Measurements from ENCODE around the gene P2RX4.

GRCh38 chr12:121205491-121205890 is 4.4 kb upstream of the P2RX4 start:
- TF ChIP-seq, protein P1, sequence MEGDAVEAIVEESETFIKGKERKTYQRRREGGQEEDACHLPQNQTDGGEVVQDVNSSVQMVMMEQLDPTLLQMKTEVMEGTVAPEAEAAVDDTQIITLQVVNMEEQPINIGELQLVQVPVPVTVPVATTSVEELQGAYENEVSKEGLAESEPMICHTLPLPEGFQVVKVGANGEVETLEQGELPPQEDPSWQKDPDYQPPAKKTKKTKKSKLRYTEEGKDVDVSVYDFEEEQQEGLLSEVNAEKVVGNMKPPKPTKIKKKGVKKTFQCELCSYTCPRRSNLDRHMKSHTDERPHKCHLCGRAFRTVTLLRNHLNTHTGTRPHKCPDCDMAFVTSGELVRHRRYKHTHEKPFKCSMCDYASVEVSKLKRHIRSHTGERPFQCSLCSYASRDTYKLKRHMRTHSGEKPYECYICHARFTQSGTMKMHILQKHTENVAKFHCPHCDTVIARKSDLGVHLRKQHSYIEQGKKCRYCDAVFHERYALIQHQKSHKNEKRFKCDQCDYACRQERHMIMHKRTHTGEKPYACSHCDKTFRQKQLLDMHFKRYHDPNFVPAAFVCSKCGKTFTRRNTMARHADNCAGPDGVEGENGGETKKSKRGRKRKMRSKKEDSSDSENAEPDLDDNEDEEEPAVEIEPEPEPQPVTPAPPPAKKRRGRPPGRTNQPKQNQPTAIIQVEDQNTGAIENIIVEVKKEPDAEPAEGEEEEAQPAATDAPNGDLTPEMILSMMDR (IDR thresholded peaks at IDR 0.05 in 2 of 3, conservative IDR thresholded peaks at IDR 0.05 in 1 of 3; ENCODE audit: borderline replicate concordance in 1 of 3, insufficient read depth in 1 of 3, low read depth in 2 of 3, low read length in 2 of 3) = no peak
- no peak for TF ChIP-seq EZH2phosphoT487 (IDR thresholded peaks at IDR 0.05; ENCODE audit: borderline replicate concordance)
- TF ChIP-seq MAX (IDR thresholded peaks at IDR 0.05) = no peak
- no peak for TF ChIP-seq SIN3A (IDR thresholded peaks at IDR 0.05; ENCODE audit: low read depth)
- no peak for TF ChIP-seq POLR2A (IDR thresholded peaks at IDR 0.05; ENCODE audit: borderline replicate concordance, extremely low read depth, insufficient read depth, insufficient read length)
- no peak for TF ChIP-seq REST (IDR thresholded peaks at IDR 0.05; ENCODE audit: low read depth)
- TF ChIP-seq CEBPB (IDR thresholded peaks at IDR 0.05; ENCODE audit: low read depth) = no peak

Data from HCT116 (cell line).